WTC11 (cell line): Measurements from ENCODE around the gene NKAIN2.
"Not testable (repeated sequence)": the region's sequence is repeated elsewhere in the genome, so short reads cannot be mapped to it uniquely, and the experiment has no call there.

Experiments used
- CREB1 ChIP-seq: sonication (generic); formaldehyde crosslinking; IDR thresholded peaks from 2 replicates; pipeline ENCODE4 v1.8.0; 2023; ENCODE audit warnings: mild to moderate bottlenecking, missing genetic modification reagents
- CREM ChIP-seq: sonication (generic); formaldehyde crosslinking; IDR thresholded peaks from 2 replicates; pipeline ENCODE4 v1.8.1; 2022; ENCODE audit warnings: mild to moderate bottlenecking, missing genetic modification reagents, moderate library complexity
- ETV6 ChIP-seq: sonication (generic); formaldehyde crosslinking; IDR thresholded peaks from 2 replicates; pipeline ENCODE4 v1.8.1; 2022; ENCODE audit warnings: mild to moderate bottlenecking, missing genetic modification reagents
- FOXJ3 ChIP-seq: sonication (generic); formaldehyde crosslinking; IDR thresholded peaks from 2 replicates; pipeline ENCODE4 v1.9.0; 2021; ENCODE audit warnings: missing genetic modification reagents, mild to moderate bottlenecking, borderline replicate concordance
- NFE2L1 ChIP-seq: sonication (generic); formaldehyde crosslinking; IDR thresholded peaks from 2 replicates; pipeline ENCODE4 v1.8.1; 2023; ENCODE audit warnings: missing genetic modification reagents
- TF ChIP-seq, protein P1 (sequence below): fragments of 200-600 bp; IDR thresholded peaks from 2 replicates; pipeline ENCODE4 v1.8.0; 2022; ENCODE audit warnings: antibody characterized with exemption
- TF ChIP-seq, protein P2 (sequence below): sonication (generic); formaldehyde crosslinking; conservative IDR thresholded peaks from 2 replicates; pipeline ENCODE4 v1.8.1; 2022; ENCODE audit warnings: mild to moderate bottlenecking, missing genetic modification reagents
- TF ChIP-seq, protein P3 (sequence below): sonication (generic); formaldehyde crosslinking; IDR thresholded peaks from 2 replicates; pipeline ENCODE4 v1.8.0; 2023; ENCODE audit warnings: missing genetic modification reagents
- TF ChIP-seq, protein P4 (sequence below): sonication (generic); formaldehyde crosslinking; IDR thresholded peaks from 2 replicates; pipeline ENCODE4 v1.8.1; 2022; ENCODE audit warnings: low read depth, mild to moderate bottlenecking, moderate library complexity, missing genetic modification reagents, borderline replicate concordance

DNA sequence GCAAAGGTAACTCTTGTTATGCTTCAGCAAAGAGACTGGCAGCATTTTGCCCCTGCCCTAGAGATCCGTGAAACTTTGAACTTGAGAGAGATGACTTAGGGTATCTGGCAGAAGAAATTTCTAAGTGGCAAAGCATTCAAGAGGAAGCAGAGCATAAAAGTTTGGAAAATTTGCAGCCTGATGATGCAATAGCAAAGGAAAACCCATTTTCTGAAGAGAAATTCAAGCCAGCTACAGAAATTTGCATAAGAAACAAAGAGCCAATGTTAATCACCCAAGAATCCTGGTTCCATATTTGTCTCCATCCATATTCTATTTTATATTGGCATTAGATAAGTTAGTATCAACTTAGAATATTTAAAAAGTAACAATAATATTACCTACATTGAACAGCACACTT is 934.1 kb downstream of the NKAIN2 start:
- TF ChIP-seq CREM; CREB1; FOXJ3; NFE2L1; ETV6 (CRISPR knock-in tag): not testable (repeated sequence)
- TF ChIP-seq, protein P1, sequence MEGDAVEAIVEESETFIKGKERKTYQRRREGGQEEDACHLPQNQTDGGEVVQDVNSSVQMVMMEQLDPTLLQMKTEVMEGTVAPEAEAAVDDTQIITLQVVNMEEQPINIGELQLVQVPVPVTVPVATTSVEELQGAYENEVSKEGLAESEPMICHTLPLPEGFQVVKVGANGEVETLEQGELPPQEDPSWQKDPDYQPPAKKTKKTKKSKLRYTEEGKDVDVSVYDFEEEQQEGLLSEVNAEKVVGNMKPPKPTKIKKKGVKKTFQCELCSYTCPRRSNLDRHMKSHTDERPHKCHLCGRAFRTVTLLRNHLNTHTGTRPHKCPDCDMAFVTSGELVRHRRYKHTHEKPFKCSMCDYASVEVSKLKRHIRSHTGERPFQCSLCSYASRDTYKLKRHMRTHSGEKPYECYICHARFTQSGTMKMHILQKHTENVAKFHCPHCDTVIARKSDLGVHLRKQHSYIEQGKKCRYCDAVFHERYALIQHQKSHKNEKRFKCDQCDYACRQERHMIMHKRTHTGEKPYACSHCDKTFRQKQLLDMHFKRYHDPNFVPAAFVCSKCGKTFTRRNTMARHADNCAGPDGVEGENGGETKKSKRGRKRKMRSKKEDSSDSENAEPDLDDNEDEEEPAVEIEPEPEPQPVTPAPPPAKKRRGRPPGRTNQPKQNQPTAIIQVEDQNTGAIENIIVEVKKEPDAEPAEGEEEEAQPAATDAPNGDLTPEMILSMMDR, result not testable (repeated sequence)
- TF ChIP-seq, protein P2, sequence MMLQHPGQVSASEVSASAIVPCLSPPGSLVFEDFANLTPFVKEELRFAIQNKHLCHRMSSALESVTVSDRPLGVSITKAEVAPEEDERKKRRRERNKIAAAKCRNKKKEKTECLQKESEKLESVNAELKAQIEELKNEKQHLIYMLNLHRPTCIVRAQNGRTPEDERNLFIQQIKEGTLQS (CRISPR knock-in tag), result not testable (repeated sequence)
- TF ChIP-seq, protein P3, sequence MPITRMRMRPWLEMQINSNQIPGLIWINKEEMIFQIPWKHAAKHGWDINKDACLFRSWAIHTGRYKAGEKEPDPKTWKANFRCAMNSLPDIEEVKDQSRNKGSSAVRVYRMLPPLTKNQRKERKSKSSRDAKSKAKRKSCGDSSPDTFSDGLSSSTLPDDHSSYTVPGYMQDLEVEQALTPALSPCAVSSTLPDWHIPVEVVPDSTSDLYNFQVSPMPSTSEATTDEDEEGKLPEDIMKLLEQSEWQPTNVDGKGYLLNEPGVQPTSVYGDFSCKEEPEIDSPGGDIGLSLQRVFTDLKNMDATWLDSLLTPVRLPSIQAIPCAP (CRISPR knock-in tag), result not testable (repeated sequence)
- TF ChIP-seq, protein P4, sequence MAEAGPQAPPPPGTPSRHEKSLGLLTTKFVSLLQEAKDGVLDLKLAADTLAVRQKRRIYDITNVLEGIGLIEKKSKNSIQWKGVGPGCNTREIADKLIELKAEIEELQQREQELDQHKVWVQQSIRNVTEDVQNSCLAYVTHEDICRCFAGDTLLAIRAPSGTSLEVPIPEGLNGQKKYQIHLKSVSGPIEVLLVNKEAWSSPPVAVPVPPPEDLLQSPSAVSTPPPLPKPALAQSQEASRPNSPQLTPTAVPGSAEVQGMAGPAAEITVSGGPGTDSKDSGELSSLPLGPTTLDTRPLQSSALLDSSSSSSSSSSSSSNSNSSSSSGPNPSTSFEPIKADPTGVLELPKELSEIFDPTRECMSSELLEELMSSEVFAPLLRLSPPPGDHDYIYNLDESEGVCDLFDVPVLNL (CRISPR knock-in tag), result not testable (repeated sequence)
